Measurements from ENCODE around the gene CAST.
A peak's percentile ranks its signal among the peaks of the same experiment; 100 is the strongest.

CAST gene

GRCh38 chr5:96662725-96663518 is 746 bp downstream of the CAST start (continued):
- TF ChIP-seq ZNF132 (tag by site-specific recombination; IDR thresholded peaks at IDR 0.05; ENCODE audit: borderline replicate concordance) (no peak), ZNF561 (tag by site-specific recombination; IDR thresholded peaks at IDR 0.05; ENCODE audit: borderline replicate concordance) (no peak), ZFHX2 (tag by site-specific recombination; conservative IDR thresholded peaks at IDR 0.05) (peak; percentile 80), ZBTB11 (tag by site-specific recombination; conservative IDR thresholded peaks at IDR 0.05; ENCODE audit: low read depth) (peak; percentile 60), ZBTB1 (tag by site-specific recombination; IDR thresholded peaks at IDR 0.05) (no peak), ZNF624 (tag by site-specific recombination; IDR thresholded peaks at IDR 0.05) (no peak), ZNF391 (tag by site-specific recombination; IDR thresholded peaks at IDR 0.05; ENCODE audit: borderline replicate concordance, low read depth) (peak; percentile 78; the same call in 1 of the 2 replicates), ZNF114 (tag by site-specific recombination; IDR thresholded peaks at IDR 0.05) (no peak), ZNF558 (tag by site-specific recombination; IDR thresholded peaks at IDR 0.05) (no peak), ZNF529 (tag by site-specific recombination; IDR thresholded peaks at IDR 0.05; ENCODE audit: insufficient replicate concordance) (no peak), ZNF174 (tag by site-specific recombination; IDR thresholded peaks at IDR 0.05) (no peak), ZBTB6 (tag by site-specific recombination; IDR thresholded peaks at IDR 0.05) (peak; percentile 17; the same call in 1 of the 2 replicates), KLF1 (tag by site-specific recombination; IDR thresholded peaks at IDR 0.05) (peak; percentile 98), SCRT1 (tag by site-specific recombination; IDR thresholded peaks at IDR 0.05; ENCODE audit: borderline replicate concordance) (peak; percentile 65), ZBTB10 (tag by site-specific recombination; IDR thresholded peaks at IDR 0.05) (peak; percentile 89; the same call in 1 of the 2 replicates), ZNF341 (tag by site-specific recombination; IDR thresholded peaks at IDR 0.05; ENCODE audit: low read depth) (peak; percentile 53), ZNF292 (tag by site-specific recombination; IDR thresholded peaks at IDR 0.05; ENCODE audit: borderline replicate concordance, low read depth) (no peak), ZNF518A (tag by site-specific recombination; conservative IDR thresholded peaks at IDR 0.05; ENCODE audit: low read depth) (no peak), ZNF423 (tag by site-specific recombination; IDR thresholded peaks at IDR 0.05) (no peak), ZNF610 (tag by site-specific recombination; IDR thresholded peaks at IDR 0.05; ENCODE audit: borderline replicate concordance) (peak; percentile 74; the same call in 1 of the 2 replicates), ZNF658 (tag by site-specific recombination; IDR thresholded peaks at IDR 0.05) (no peak), ZNF660 (tag by site-specific recombination; IDR thresholded peaks at IDR 0.05) (no peak), ZNF510 (tag by site-specific recombination; IDR thresholded peaks at IDR 0.05; ENCODE audit: insufficient replicate concordance) (no peak)

Data from HEK293 (cell line).